Loucy (cell line): Measurements from ENCODE around the gene CLNK.

Experiments used
- CTCF ChIP-seq: fragments of 200-600 bp; sonication (generic); conservative IDR thresholded peaks from 2 replicates; pipeline ENCODE4 v1.5.1; 2014; ENCODE audit warnings: mild to moderate bottlenecking, antibody characterized with exemption, low read length
- EZH2phosphoT487 ChIP-seq: fragments of 200-600 bp; IDR thresholded peaks from 2 replicates; pipeline ENCODE4 v1.6.1; 2018; ENCODE audit warnings: antibody characterized with exemption, mild to moderate bottlenecking, moderate library complexity, borderline replicate concordance

- TF ChIP-seq CTCF = no peak
- TF ChIP-seq EZH2phosphoT487 = no peak
Observed at GRCh38 chr4:10640561-10641201, 43.9 kb downstream of the CLNK start.
